Measurements from ENCODE around the gene MEPE.
"Not testable (repeated sequence)": the region's sequence is repeated elsewhere in the genome, so short reads cannot be mapped to it uniquely, and the experiment has no call there.

Gene MEPE

GRCh38 chr4:87886083-87886482 lies 53.3 kb downstream of the MEPE start:
- DNase-seq, result no peak

DNA sequence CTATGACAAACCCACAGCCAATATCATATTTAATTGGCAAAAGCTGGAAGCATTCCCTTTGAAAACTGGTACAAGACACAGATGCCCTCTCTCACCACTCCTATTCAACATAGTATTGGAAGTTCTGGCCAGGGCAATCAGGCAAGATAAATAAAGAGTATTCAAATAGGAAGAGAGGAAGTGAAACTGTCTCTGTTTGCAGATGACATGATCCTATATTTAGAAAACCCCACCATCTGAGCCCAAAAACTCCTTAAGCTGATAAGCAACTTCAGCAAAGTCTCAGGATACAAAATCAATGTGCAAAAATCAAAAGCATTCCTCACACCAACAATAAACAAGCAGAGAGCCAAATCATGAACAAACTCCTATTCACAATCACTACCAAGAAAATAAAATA lies 58.0 kb downstream of the MEPE start:
- not testable (repeated sequence) for DNase-seq

GRCh38 chr4:87895964-87896621 lies 63.3 kb downstream of the MEPE start:
- no peak for DNase-seq

All from NCI-H1694 (cell line).